Effector CD8-positive, alpha-beta T cell (primary cell): ENCODE data around the gene LAMTOR2.
A peak's percentile ranks its signal among the peaks of the same experiment; 100 is the strongest.

Experiments
- DNase-seq: peaks from one replicate; lab custom pipeline; 2025; lab: John Stamatoyannopoulos, UW

LAMTOR2 gene

GRCh38 chr1:156076609-156077429, 22.2 kb downstream of the LAMTOR2 start:
- DNase-seq = no peak

- DNase-seq = no peak
Measured at GRCh38 chr1:156077430-156077760, 22.8 kb downstream of the LAMTOR2 start.

GRCh38 chr1:156078728-156079127, 24.1 kb downstream of the LAMTOR2 start:
- no peak for DNase-seq

GRCh38 chr1:156079762-156080161, 25.2 kb downstream of the LAMTOR2 start:
- DNase-seq = no peak

- DNase-seq = no peak
Measured at GRCh38 chr1:156080241-156080862, 25.8 kb downstream of the LAMTOR2 start.

GRCh38 chr1:156080863-156081179, 26.2 kb downstream of the LAMTOR2 start:
- no peak for DNase-seq

GRCh38 chr1:156081180-156081916, 26.8 kb downstream of the LAMTOR2 start:
- no peak for DNase-seq

GRCh38 chr1:156081917-156082308, 27.3 kb downstream of the LAMTOR2 start:
- no peak for DNase-seq

- peak; percentile 49 for DNase-seq
Measured at GRCh38 chr1:156082309-156083091, 27.9 kb downstream of the LAMTOR2 start, which contains the start of gene MEX3A. Gene MEX3A (minus strand): TSS chr1:156082465. CDS start chr1:156081998, 467 bp downstream.

- no peak for DNase-seq
Measured at GRCh38 chr1:156083800-156084790, 29.5 kb downstream of the LAMTOR2 start.

GRCh38 chr1:156086256-156086662, 31.7 kb downstream of the LAMTOR2 start:
- no peak for DNase-seq

- DNase-seq = no peak
Measured at GRCh38 chr1:156089704-156090103, 35.1 kb downstream of the LAMTOR2 start.

- no peak for DNase-seq
Measured at GRCh38 chr1:156090138-156090839, 35.7 kb downstream of the LAMTOR2 start.

GRCh38 chr1:156090840-156091188, 36.2 kb downstream of the LAMTOR2 start:
- DNase-seq = peak; percentile 88

GRCh38 chr1:156091610-156092009, 37.0 kb downstream of the LAMTOR2 start:
- DNase-seq = no peak

GRCh38 chr1:156095906-156096508, 41.4 kb downstream of the LAMTOR2 start:
- no peak for DNase-seq

GRCh38 chr1:156096640-156097391, 42.2 kb downstream of the LAMTOR2 start:
- peak; percentile 68 for DNase-seq

- DNase-seq = no peak
Measured at GRCh38 chr1:156097499-156098178, 43.1 kb downstream of the LAMTOR2 start.

GRCh38 chr1:156098784-156099183, 44.2 kb downstream of the LAMTOR2 start:
- DNase-seq = no peak
